Endometrium (tissue), 2 donors: Measurements from ENCODE around the gene ZNF367.

Source experiments
- FAIRE-seq: peaks from 2 replicates; lab custom pipeline; 2012; peaks lifted over from hg19 to GRCh38; lab: Jason Lieb, UNC
- donor health status: control.
- donor health status: control.

Gene ZNF367

DNA sequence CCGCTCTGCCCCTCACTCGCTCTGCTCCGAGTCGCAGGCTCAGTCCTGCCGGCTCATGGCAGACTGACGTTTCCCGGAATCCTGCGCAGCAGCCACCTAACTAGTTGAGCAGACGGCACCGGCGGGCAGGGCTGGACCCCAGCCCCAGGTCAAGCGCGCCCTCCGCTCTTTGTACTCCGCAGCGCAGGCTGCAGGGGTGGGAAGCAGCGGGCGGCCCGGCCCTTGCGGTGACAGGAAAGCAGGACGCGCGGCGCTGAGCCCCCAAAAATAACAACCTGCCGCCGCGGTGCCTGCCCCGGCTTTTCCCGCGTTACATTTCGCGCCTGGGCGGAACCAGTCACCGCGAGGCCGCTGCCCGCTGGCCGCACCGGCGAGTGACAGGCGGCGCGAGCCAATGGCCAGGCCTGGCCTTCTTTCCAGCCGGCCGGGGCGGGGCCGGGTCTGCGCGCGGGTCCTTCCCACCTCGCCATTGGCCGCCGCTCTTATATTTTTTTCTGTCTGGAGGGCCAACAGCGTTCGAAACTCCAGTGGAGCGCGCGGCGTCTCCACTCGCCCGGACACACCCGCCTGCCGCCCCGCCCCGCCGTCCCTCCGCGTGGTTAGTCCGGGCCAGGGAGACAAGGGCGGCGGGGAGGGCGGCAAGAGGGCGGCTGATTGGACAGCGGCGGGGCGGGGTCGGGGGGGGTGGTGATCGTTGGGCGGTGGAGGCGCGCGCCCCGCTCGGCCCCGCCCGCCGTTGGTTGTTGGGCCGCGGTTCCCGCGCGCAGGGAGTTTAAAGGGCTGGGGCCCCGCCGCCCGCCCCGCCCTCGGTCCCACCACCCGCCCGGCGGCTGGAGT lies at the start of gene ZNF367:
Gene ZNF367 (minus strand): TSS at position 288 of the 837 bp plus-strand sequence. CDS start 338 bp downstream, outside the sequence.
- FAIRE-seq, result no peak

DNA sequence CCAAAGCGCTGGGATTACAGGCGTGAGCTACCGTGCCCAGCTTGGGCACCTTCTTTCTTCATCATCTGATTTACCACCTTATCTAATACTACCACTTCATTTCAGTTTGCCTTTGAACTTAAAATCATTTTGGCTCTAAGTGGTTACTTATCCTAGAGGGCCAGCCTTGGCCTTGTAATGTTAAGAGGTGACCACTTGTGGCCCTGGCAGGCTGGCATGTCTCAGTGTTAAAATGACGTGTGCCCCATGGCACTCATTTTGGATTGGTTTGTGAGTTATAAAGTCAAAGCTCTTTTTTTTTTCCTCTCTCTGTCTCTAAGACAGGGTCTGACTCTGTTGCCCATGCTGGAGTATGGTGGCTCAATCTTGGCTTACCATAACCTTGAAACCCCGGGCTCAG lies 49.6 kb upstream of the ZNF367 start:
- FAIRE-seq, result no peak

DNA sequence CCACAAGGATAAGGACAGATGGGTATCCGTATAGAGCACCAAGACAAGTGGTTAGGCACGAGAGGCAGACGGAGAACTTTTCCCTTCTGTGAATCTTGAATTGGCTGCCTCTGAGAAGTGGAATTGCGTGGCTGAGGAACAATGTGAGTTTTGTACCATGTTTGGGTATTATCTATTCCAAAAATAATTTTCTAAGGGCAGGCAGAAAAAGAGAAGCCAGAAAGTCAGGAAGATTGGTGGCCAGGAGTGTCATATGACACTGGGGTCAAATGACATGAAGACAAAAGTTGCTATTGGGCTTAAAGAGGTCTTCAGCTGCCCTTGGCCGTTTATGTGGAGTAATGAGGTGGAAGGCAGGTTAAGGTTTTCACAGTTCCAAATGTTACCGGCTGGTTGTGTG lies 46.3 kb upstream of the ZNF367 start:
- FAIRE-seq, result no peak

DNA sequence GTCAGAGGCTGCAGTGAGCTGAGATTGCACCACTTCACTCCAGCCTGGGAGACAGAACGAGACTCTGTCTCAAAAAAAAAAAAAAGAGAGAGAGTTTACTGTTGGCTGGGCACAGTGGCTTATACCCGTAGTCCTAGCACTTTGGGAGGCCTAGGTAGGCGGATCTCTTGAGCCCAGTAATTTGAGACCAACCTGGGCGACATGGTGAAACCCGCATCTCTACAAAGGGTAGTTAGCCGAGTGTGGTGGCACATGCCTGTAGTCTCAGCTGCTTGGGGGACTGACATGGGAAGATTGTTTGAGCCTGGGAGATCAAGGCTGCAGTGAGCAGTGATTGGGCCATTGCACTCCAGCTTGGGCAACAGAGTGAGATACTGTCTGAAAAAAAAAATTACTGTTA lies 44.4 kb upstream of the ZNF367 start:
- no peak for FAIRE-seq

DNA sequence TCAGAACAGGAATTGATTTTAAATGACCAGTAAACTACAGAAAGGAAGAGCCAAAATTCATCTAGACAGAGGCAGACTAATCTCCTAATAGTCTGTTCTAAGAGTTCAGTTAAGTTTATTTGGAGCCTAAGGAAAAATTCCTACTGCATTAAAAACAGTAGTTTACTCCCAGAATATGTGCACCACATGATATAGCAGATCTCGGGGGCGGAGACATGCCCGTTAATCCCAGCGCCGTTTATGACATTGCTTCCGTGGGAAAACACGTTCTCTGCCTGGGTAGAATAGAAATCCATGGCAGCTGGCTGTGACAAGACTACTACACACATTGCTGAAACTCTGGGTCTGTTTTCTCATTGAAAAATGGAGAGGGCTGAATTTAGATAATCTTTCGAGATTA lies 43.2 kb upstream of the ZNF367 start:
- no peak for FAIRE-seq

DNA sequence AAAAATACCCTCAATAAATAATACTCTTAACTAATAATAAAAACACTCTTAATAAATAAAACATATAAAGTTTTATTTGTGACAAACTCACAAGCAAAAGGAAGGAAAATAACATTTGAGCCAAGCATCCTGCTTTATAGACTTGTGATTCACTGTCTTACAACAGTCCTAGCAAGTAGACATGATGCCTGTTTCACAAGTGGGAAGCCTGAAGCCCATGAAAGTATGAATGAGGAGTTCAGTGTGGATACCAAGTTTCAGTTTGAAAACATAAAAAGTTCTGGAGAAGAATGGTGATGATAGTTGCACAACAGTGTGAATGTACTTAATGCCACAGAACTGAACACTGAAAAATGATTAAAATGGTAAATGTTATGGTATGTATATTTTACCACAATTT lies 42.7 kb upstream of the ZNF367 start:
- no peak for FAIRE-seq

DNA sequence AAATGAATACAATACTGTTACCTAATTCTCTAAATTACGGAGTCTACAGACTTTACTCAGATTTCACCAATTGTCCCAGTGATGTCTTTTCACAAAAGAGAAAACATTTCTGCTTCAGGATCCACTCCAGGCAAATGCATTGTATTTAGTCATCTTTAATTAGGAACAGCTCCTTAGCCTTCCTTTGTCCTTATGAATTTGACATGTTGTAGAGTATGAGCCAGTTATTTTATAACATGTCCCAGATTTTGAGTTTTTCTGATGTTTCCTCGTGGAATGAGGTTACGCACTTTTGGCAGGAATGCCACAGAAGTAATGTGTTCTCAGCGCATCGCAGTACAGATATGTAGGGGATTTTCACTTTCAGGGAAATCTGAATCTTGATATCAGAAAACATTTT lies 42.3 kb upstream of the ZNF367 start:
- FAIRE-seq, result peak; percentile 71

DNA sequence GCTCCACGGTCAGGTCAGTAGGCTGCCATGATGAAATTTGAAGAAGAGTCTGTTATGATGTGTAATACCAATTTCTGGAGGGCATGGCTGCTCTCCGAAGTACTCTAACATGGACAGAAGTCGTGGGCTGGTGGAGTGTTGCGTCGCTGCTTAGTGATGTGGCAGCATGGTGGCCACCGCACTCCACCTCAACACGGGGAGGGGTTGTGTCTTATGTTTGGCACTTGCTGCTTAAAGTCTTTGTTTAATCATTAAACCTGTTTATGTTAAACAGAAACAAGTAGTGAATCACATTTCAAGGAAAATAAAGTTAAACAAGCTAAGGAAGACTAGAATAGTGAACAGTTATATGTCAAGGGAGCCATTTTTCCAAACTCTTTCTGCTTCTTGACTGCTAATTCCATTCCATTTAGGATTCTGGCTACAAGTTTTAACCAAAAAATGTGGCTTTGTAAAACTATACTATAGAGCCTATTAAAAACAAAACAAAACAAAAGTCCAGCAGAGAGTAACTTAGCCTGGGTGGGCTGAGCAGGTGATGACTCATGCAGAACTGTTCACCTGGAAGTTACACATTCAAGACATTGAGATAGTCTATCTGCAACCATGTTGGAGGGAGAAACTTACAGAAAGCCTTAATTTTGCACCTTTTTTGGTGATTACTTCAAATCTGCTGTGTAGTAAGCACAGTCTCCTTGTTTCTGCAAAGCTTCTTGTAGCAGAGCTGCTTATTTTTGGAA lies 41.3 kb upstream of the ZNF367 start:
- FAIRE-seq, result no peak

DNA sequence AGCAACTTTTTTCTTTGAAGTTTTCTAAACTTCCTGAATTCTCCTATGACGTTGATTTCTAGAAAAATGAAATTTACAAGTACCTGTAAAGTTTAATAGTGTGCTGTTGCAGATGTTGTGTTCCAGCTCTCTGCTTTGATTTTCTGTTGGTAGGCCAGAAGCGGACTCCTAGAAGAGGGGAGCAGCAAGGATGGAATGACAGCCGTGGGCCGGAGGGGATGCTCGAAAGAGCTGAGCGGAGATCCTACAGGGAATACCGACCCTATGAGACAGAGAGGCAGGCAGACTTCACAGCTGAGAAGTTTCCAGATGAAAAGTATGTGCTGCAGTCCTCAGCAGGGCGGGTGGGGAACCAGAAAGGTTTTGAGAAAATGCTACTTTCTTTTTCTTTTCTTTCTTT lies 40.1 kb upstream of the ZNF367 start:
- no peak for FAIRE-seq

DNA sequence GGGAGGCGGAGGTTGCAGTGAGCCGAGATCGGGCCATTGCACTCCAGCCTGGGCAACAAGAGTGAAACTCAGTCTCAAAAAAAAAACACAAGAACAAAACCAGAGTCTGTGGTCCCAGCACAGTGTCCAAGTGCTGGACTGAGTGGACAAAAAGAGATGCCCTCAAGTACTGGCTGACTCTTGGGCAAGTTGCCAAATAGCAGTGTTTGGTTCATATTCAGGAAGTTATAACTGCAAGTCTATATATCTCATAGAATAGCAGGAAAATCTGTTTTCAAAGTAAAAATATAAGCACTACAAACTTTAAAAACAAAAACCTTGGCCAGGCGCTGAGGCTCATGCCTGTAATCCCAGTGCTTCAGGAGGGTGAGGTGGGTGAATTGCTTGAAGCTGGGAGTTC lies 39.1 kb upstream of the ZNF367 start:
- no peak for FAIRE-seq

DNA sequence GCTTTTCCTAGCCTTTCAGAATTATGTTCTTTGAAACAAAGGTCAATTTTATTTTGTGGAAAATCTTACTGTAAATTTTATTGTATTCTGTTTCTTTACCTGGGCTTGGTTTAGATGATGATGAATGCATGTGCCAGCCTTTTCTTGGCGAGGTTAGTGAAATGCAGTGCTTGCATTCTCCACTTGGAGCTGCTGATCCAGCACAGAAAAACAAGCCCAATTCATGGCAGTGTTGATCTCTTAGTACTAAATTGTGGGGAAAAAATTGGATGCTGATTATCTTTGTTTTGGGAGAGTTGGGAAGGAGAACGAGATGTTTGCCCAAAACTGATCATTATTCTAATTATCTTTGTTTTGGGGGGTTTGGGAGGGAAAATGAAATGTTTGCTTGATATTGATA lies 35.5 kb upstream of the ZNF367 start:
- no peak for FAIRE-seq

DNA sequence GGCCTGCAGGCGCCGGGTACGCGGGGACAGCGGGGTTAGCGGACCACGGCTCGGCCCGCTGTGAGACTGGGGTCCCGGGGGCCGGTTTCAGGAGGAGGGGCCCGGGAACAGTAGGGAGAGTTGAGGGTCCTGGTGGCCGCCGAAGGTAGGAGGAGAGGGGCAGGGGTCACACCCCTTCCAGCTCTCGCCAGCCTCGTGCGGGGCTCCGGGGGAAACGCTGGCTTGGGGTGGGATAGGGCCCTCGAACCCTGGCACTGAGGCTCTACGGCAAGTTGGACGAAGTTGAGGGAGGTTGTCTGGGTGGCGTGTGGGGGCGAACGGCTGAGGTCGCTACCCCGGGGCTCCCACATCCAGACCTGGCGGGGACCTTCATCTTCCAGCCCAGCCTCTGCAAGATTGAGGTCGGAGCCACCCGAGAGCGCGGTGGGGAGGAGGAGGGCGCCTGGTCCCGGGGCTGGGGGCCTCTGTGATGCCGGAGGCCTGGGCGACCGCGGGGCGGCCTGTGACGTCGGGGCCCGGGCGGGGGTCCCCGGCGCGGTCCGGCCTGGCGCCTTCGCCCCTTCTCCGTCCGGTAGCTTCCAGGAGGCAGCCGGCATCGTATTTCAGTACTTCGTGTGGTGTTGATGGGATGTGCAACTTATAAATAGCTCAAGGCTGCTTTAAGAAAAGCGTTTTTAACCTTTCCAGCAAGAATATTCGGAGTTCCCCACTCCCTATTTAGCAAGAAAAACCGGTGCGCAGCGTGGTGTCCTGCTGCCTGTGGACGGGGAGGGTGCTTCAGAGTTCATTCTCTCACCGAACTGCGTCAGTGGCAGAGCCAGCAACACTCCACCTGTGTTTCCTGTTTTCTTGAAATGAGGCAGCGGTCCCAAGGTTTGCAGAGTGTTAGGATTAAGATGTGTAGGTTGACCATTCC lies 32.7 kb upstream of the ZNF367 start:
- no peak for FAIRE-seq

DNA sequence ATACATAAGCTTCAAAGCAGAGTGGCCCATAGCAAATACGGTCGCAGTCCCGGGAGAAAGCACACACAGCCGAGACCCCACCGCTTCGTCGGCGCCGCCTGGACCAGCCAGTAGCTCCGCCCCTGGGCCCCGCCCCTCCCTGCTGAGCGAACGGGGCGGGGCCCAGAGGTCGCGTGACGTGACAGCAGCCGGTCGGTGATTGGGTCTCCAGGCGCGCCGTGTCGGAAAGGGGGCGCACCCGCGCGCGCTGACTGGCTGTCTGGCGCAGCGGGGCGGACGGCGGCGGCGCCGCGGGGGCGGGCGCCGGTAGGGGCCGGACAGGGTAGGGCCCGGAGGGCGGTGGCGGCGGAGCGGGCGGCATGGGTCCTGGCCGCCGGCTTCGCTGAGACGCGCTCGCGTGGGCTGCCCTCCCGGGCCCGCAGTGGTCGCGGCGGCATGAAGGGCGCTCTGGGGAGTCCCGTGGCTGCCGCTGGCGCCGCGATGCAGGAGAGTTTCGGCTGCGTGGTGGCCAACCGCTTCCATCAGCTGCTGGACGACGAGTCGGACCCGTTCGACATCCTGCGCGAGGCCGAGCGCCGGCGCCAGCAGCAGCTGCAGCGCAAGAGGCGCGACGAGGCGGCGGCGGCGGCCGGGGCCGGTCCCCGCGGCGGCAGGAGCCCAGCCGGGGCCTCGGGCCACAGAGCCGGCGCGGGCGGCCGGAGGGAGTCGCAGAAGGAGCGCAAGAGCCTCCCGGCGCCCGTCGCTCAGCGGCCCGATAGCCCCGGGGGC lies 31.9 kb upstream of the ZNF367 start, which contains the start of gene HABP4:
Gene HABP4 (plus strand): TSS at position 325 of the 768 bp plus-strand sequence. CDS start 111 bp downstream, at position 436.
- no peak for FAIRE-seq

DNA sequence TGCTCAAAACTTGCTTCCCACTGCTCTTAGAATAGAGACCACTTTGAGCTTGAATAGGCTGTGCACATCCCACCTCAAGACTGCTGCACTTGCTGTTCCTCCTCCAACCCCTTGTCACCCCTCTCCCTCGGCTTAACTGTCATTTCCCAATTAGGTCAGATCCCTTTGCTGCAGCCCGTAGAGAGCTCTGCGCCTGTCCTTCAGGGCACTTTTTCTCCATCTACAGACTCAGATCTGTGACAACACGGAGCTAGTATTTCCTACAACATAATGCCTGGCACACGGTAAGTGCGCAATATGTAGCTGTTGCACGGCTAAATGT lies 31.3 kb upstream of the ZNF367 start:
- no peak for FAIRE-seq

DNA sequence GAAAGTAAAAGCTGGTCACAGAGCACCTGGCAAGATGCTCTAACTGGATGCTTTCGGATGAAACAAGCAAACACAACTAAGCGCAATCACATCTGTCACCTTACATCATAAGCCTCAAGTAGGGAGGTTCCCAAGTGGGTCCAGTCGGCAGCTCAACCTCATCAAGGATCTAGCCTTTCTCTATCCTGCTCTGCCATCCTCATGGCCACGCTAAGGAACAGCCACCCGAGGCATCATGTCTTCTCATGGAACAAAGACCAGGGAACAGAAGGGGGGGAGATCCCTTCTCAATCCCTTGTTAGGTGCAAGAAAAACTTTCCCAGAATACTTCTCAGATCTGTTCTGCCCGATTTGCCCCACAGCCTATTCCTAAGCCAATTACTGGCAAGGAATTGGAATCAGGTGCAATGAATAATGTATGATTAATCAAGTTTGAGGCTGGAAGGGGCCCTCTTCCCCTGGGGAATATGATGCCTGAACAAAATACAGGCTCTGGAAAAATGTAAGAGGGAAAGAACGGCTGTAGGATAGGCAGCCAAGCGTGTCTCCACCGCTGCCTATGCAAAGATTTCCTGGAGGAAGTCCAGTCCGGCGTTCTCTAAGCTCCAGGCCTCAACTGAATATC lies 30.5 kb upstream of the ZNF367 start:
- no peak for FAIRE-seq

DNA sequence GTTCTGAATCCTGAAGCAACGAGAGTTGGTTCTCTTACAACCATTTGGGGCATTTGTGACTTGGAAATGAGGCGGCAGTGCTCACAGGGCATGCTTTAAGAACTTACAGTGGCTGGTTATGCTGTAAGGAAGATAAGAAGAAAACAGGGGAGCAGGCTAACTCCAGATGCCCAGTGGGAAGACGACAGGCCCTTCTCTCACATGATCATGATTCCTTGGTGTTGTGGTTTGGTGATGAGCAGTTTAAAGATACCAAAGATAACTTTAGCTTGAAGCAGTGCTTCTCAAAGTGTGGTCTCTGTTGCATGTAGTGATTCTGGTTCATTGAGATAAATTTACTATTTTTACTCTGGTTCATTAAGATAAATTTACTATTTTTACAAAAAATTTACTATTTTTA lies 29.2 kb upstream of the ZNF367 start:
- FAIRE-seq, result no peak

DNA sequence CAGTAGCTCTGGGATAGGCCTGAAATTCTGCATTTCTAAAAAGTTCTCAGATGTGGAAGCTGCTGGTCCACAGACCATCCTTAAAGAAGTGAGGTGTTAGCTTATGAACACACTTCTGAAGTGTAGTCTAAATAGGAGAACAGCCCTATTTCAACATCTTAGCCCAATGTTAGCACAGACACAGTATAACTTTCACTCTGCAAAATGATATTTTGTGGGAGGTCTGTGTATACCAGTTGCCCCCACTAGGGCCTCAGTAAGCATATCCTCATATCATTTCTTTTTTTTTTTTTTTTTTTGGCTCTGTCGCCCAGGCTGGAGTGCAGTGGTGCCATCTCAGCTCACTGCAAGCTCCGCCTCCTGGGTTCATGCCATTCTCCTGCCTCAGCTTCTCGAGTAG lies 24.3 kb upstream of the ZNF367 start:
- FAIRE-seq, result no peak

DNA sequence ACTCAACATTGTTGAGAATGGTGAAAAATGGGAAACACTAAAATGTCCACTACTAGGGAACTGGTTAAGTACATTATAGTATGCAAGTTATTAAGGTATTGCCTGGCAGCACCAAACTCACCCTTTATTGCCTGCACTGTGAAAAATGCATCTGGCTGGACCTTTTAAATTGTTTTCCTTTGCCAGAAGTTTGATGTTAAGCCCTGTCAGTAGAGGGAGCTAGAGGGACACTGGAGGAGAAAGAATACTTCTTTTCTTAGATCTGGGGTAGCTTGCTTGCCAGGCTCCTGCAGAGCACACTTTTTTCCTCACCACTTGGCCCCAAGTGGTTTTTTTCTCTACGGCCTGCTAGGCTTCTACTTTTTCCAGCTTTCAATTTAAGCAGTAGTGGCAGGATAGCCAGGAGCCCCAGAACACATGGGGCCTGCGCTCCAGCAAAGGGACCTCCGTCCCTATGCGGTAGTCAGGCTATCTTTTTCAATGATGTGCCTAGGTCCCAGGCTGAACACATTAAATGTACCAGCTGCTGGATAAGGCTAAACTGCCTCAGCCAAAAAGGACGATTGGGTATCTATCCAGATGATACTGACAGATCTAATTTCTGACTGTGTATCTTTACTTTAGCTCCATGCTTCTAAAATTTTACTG lies 23.8 kb upstream of the ZNF367 start:
- no peak for FAIRE-seq

DNA sequence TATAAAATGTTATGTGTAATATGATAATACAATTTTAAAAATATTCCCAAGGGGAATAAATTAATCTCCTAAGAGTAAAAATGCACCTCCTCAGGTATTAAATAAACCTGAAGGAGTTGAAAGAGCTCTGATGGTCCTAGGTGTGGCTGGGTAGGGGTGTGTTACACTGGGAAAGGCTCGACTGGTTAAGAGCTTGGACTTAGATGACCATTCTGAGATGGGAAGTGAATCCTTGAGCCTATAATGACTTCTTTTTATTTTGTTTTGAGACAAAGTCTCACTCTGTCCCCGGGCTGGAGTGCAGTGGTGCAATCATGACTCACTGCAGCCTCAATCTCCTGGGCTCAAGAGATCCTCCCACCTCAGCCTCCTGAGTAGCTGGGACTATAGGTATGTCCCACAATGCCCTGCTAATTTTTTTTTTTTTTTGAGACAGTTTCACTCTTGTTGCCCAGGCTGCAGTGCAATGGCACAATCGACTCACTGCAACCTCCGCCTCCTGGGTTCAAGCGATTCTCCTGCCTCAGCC lies 22.6 kb upstream of the ZNF367 start:
- FAIRE-seq, result no peak

DNA sequence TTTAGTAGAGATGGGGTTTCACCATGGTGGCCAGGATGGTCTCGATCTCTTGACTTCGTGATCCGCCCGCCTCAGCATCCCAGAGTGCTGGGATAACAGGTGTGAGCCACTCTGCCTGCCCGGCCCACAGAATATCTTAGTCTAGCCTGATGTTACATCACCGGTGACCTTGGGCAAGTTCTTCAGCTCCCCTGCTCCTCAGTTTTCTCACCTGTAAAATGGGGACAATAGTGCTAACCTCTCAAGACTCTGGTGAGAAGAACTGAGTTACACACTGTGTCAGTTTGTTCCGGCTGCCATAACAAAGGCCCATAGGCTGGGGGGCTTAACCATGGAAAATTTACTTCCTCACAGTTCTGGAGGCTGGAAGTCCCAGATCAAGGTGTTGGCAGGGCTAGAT lies 19.3 kb upstream of the ZNF367 start:
- FAIRE-seq, result no peak
